ENCODE measurements around the gene LGALS3BP.

The LGALS3BP gene

DNA sequence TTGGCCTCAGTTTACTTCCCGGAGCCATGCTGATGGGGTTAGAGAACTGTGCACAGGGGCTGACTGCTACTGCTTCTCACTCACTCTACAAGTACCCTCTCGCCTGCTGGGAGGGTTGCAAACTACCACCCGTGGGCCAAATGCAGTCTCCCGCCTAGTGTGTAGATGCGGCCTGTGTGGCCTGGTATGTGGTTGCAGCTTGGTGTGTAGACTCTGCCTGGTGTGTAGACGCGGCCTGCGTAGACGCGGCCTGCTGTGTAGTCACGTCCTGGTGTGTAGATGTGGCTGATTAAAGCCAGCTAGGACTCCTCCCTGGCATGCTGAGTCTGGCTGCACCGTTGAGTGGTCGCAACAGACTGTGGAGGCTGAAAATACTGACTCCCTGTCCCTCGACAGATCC, 22.6 kb upstream of the LGALS3BP start:
- H3K4me3 ChIP-seq (ENCODE audit: low read length): no peak overlapping the region
- H3K36me3 ChIP-seq (ENCODE audit: control insufficient read depth, insufficient read depth, low read length, severe bottlenecking): peaks cover 16% of the 10 kb centered on the region
- H3K9ac ChIP-seq (ENCODE audit: low read length): no peak overlapping the region
- no peaks in the 10 kb centered on the region for H3K9me3 ChIP-seq (ENCODE audit: control insufficient read depth, low read length)
- no peak for DNase-seq (ENCODE audit: low read depth)
- no peaks in the 10 kb centered on the region for H3K27me3 ChIP-seq (replicated peaks; ENCODE audit: control insufficient read depth, insufficient read depth, low read length)
- H3K4me1 ChIP-seq (ENCODE audit: control insufficient read depth, insufficient read depth, low read length): peaks cover 6% of the 10 kb centered on the region

DNA sequence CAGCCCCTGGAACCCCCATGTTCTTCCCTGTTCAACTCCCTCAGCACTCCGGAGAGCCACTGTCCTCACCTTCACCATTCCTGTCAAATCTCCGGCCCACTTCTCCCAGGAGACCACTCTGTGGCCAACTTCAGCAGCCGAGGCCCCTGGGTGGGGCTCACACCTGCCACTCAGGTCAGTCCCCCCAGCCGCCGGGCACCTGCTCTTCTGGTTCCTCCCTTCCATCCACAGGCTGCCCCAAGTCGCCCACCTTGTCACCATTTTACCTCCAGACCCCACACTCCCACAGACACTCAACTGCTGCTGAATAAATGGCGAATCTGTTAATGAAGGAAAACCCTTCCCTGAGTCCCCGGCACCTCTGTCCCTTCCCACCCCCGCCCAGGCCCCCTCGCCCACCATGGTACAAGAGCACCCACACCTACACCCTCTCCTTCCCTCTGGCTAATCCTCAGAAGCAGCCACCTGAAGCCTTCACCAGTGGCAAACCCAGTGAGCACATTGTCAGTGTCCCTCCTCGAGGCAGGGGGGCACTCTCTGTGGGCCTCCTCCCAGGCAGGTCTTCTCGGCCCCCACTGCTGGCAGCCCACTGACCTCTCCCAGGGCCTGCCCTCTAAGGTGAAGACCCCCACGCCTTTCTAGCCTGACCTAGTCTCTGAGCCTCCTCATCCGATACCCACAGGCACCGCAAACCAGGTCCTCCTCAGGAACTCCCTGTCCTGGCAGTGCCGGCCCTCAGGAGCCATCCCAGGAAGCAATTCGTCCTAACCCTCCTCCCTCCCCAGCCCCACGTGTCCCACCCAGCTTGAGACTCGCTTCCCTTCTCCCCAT, 21.7 kb upstream of the LGALS3BP start:
- Histone ChIP-seq H3K27me3 (replicated peaks; ENCODE audit: control insufficient read depth, insufficient read depth, low read length) (no peaks in the 10 kb centered on the region), H3K9me3 (ENCODE audit: control insufficient read depth, low read length) (no peaks in the 10 kb centered on the region), H3K4me1 (ENCODE audit: control insufficient read depth, insufficient read depth, low read length) (no peaks in the 10 kb centered on the region), H3K9ac (ENCODE audit: low read length) (no peak overlapping the region), H3K36me3 (ENCODE audit: control insufficient read depth, insufficient read depth, low read length, severe bottlenecking) (peaks cover 23% of the 10 kb centered on the region), H3K4me3 (ENCODE audit: low read length) (no peak overlapping the region)
- DNase-seq (ENCODE audit: low read depth): no peak

DNA sequence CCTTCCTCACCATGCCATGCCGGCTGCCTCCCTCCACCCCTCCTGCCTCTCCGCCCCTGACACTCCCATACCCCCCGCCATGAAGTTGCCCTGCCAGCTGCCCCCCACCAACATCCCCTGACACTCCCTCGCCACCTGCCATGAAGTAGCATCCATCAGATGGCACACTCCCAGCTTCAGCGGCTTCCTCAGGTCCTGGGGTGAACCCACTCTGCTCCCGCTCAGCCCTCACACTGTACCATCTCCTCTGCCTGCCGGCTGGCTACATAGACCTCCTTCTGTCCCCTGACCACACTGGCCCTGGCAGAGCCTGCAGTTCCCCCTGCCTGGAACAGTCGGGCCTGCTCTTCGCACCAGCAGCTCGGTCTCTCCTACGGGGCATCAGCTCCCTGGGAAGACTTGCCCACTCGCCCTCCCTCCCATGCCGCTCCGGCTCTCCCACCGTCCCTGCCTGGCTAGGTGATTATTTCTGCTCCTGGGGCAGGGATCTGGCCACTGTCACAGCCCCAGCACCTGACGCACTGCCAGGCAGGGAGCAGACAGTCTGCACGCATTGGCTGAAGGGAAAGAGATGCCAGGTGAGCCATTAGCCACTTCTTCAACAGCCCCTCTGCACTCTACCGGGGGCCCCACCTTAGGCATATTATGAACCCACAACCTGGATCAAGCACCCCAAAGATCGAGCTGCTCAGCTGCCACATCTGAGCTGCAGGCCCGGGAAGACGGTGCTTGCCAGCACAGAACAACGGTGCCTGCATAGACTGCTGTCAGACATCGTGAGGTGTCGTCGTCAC, 20.9 kb upstream of the LGALS3BP start:
- H3K4me1 ChIP-seq (ENCODE audit: control insufficient read depth, insufficient read depth, low read length): no peaks in the 10 kb centered on the region
- no peaks in the 10 kb centered on the region for H3K9me3 ChIP-seq (ENCODE audit: control insufficient read depth, low read length)
- H3K27me3 ChIP-seq (replicated peaks; ENCODE audit: control insufficient read depth, insufficient read depth, low read length): no peaks in the 10 kb centered on the region
- H3K4me3 ChIP-seq (ENCODE audit: low read length): no peak overlapping the region
- H3K36me3 ChIP-seq (ENCODE audit: control insufficient read depth, insufficient read depth, low read length, severe bottlenecking): peaks cover 31% of the 10 kb centered on the region
- no peak for DNase-seq (ENCODE audit: low read depth)
- H3K9ac ChIP-seq (ENCODE audit: low read length): no peak overlapping the region

DNA sequence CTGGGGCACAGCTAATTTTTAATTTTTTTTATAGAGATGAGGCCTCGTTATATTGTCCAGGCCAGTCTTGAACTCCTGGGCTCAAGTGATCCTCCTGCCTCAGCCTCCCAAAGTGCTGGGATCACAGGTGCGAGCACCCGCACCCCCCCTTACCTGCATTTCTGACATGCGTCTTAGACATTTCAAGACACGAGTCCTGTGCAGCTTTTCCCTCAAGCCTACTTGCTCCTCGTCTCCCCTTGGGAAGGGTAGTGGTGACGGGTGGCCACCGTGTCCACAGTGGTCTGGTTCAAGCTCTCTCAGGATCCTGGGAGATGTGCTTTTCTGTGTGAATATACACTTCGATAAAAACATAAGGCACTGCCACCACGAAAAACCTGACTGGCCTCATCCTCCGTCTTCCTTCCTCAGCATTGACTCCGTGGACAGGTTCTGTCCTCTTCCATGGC, 20.2 kb upstream of the LGALS3BP start:
- no peak overlapping the region for H3K9ac ChIP-seq (ENCODE audit: low read length)
- no peaks in the 10 kb centered on the region for H3K9me3 ChIP-seq (ENCODE audit: control insufficient read depth, low read length)
- peaks cover 34% of the 10 kb centered on the region for H3K36me3 ChIP-seq (ENCODE audit: control insufficient read depth, insufficient read depth, low read length, severe bottlenecking)
- H3K27me3 ChIP-seq (replicated peaks; ENCODE audit: control insufficient read depth, insufficient read depth, low read length): no peaks in the 10 kb centered on the region
- H3K4me3 ChIP-seq (ENCODE audit: low read length): no peak overlapping the region
- H3K4me1 ChIP-seq (ENCODE audit: control insufficient read depth, insufficient read depth, low read length): no peaks in the 10 kb centered on the region
- no peak for DNase-seq (ENCODE audit: low read depth)

DNA sequence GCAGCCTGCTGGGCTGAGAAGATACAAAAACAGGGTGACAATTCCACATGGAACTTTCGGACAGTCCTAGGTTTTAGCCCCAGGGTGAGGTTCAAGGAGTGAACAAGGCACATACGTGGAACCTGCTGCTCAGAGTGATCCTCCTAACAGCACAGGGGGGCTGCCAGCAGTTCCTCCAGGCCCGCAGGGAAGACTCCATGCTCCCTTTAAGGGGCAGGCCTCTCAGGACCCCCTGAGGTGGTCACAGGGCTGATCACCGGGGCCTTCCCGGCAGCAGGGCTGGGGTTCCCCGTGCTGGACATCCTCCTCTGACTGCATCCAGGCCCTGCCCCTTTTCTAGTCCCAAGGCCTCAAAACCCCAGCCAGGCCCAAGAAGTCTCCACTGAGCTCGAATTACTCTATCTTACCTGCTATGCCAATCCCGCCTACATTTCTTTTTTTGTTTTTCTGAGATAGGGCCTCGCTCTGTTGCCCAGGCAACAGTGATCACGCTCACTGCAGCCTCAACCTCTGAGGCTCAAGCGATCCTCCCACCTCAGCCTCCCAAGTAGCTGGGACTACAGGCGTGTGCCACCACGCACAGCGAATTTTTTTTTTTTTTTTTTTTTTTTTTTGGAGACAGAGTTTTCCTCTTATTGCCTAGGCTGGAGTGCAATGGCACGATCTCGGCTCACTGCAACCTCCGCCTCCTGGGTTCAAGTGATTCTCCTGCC, 19.5 kb upstream of the LGALS3BP start:
- H3K9me3 ChIP-seq (ENCODE audit: control insufficient read depth, low read length): no peaks in the 10 kb centered on the region
- peaks cover 38% of the 10 kb centered on the region for H3K36me3 ChIP-seq (ENCODE audit: control insufficient read depth, insufficient read depth, low read length, severe bottlenecking)
- H3K4me1 ChIP-seq (ENCODE audit: control insufficient read depth, insufficient read depth, low read length): no peaks in the 10 kb centered on the region
- no peaks in the 10 kb centered on the region for H3K27me3 ChIP-seq (replicated peaks; ENCODE audit: control insufficient read depth, insufficient read depth, low read length)
- no peak overlapping the region for H3K9ac ChIP-seq (ENCODE audit: low read length)
- H3K4me3 ChIP-seq (ENCODE audit: low read length): no peak overlapping the region
- no peak for DNase-seq (ENCODE audit: low read depth)

DNA sequence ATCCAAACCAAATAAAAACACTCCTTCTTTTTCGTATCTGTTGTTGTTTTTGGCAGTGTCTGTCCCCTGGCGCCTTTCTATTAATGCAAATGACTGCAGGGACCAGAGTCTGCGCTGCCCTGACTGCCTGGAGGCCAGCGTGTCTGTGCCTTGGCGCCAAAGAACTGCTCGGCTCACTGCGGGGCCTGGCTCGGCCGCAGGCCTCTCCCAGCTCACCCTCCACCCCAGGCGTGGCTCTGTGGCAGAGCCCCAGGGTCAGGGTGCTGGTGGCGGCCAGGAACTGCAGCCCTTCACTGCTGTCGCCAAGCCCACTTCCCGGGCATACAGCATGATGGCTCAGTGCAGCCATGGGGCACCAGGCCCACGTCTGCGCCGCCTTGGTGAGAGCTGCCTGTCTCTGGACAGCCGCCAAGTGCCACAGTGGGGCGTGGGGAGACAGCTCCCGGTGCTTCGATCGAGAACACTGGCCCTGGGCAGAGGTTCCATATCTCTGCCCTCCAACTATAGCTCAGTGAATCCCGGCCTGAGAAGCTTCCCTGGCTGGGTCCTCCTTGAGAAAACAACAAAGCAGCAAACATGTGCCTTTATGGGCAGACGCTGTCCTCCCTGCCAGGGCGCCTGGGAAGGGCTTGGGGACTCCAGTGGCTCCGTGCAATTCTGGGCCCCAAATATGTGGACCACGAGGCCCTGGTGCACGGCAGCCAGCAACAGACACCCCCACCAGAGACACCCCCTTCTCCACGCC, 18.8 kb upstream of the LGALS3BP start:
- H3K27me3 ChIP-seq (replicated peaks; ENCODE audit: control insufficient read depth, insufficient read depth, low read length): no peaks in the 10 kb centered on the region
- H3K4me1 ChIP-seq (ENCODE audit: control insufficient read depth, insufficient read depth, low read length): no peaks in the 10 kb centered on the region
- H3K36me3 ChIP-seq (ENCODE audit: control insufficient read depth, insufficient read depth, low read length, severe bottlenecking): peaks cover 45% of the 10 kb centered on the region
- H3K9ac ChIP-seq (ENCODE audit: low read length): no peak overlapping the region
- DNase-seq (ENCODE audit: low read depth): no peak
- H3K4me3 ChIP-seq (ENCODE audit: low read length): no peak overlapping the region
- H3K9me3 ChIP-seq (ENCODE audit: control insufficient read depth, low read length): no peaks in the 10 kb centered on the region

DNA sequence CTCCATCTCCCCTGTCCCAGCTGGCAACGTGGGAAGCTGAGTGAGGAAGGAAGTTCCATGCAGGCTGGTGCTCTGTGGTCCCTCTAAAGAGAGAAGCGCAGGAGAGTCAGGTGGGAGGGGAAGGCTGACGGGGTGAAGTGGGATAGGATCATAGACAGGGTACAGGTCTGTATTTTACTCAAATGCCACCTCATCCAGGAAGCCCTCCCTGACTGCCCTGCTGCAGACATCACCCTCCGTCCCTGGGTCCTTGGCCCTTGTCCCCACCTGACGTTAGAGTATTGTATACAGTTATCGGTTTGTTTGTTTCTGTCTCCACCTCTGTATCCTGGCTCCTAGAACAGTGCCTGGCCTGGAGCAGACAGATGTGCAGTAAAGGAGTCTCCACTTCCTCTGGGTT, 18.2 kb upstream of the LGALS3BP start:
- no peak for DNase-seq (ENCODE audit: low read depth)
- Histone ChIP-seq H3K9ac (ENCODE audit: low read length) (no peak overlapping the region), H3K9me3 (ENCODE audit: control insufficient read depth, low read length) (no peaks in the 10 kb centered on the region), H3K36me3 (ENCODE audit: control insufficient read depth, insufficient read depth, low read length, severe bottlenecking) (peaks cover 48% of the 10 kb centered on the region), H3K4me1 (ENCODE audit: control insufficient read depth, insufficient read depth, low read length) (no peaks in the 10 kb centered on the region), H3K4me3 (ENCODE audit: low read length) (no peak overlapping the region), H3K27me3 (replicated peaks; ENCODE audit: control insufficient read depth, insufficient read depth, low read length) (no peaks in the 10 kb centered on the region)

DNA sequence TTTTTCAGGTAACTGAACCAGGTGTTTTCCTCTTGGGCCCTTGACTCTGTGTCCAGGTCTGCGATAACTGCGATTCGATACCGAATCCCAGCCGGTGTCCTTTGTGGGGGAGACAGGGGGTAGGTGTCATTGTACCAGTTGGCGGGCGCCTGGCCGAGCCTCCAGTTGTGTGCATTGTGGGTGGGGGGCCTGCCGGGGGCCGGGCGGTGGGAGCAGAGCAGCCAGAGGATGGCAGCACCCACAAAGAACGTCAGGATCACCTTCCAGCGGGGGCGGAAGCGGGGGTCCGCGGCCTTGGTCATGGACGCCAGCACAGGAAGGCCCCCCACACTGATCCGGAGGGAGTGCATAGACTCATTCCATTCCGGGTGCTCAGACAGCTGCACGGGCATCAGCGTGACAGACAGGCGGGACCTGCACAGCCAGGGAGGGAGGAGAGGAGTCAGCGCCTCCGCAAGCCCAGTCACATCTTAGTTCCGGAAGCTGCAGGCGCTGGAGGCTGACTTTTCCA, 17.6 kb upstream of the LGALS3BP start:
- Histone ChIP-seq H3K36me3 (ENCODE audit: control insufficient read depth, insufficient read depth, low read length, severe bottlenecking) (peaks cover 51% of the 10 kb centered on the region), H3K4me1 (ENCODE audit: control insufficient read depth, insufficient read depth, low read length) (no peaks in the 10 kb centered on the region), H3K27me3 (replicated peaks; ENCODE audit: control insufficient read depth, insufficient read depth, low read length) (no peaks in the 10 kb centered on the region), H3K9ac (ENCODE audit: low read length) (no peak overlapping the region), H3K9me3 (ENCODE audit: control insufficient read depth, low read length) (no peaks in the 10 kb centered on the region), H3K4me3 (ENCODE audit: low read length) (no peak overlapping the region)
- DNase-seq (ENCODE audit: low read depth): no peak

DNA sequence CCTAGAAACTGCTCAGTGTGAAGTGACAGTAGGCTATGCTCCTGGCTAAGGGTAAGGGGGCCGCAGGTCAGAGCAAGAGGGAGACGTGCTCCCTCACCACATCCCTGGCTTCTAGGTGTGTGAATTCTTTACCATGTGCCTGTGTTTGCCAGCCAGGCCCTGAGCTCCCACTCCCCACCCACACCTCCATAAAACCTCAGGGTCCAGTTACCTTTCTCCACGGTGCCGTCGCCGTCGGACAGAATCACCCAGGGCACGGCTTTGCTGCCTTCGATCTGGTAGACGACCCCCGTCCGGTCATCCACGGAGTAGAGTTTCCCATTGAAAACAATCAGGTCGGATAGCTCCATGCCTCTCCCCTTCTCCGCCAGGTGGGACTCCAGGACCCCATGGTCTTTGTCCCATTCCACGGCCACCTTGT, 17.1 kb upstream of the LGALS3BP start:
- H3K4me3 ChIP-seq (ENCODE audit: low read length): no peak overlapping the region
- DNase-seq (ENCODE audit: low read depth): no peak
- no peaks in the 10 kb centered on the region for H3K9me3 ChIP-seq (ENCODE audit: control insufficient read depth, low read length)
- no peaks in the 10 kb centered on the region for H3K4me1 ChIP-seq (ENCODE audit: control insufficient read depth, insufficient read depth, low read length)
- no peak overlapping the region for H3K9ac ChIP-seq (ENCODE audit: low read length)
- H3K36me3 ChIP-seq (ENCODE audit: control insufficient read depth, insufficient read depth, low read length, severe bottlenecking): peaks cover 51% of the 10 kb centered on the region
- no peaks in the 10 kb centered on the region for H3K27me3 ChIP-seq (replicated peaks; ENCODE audit: control insufficient read depth, insufficient read depth, low read length)

DNA sequence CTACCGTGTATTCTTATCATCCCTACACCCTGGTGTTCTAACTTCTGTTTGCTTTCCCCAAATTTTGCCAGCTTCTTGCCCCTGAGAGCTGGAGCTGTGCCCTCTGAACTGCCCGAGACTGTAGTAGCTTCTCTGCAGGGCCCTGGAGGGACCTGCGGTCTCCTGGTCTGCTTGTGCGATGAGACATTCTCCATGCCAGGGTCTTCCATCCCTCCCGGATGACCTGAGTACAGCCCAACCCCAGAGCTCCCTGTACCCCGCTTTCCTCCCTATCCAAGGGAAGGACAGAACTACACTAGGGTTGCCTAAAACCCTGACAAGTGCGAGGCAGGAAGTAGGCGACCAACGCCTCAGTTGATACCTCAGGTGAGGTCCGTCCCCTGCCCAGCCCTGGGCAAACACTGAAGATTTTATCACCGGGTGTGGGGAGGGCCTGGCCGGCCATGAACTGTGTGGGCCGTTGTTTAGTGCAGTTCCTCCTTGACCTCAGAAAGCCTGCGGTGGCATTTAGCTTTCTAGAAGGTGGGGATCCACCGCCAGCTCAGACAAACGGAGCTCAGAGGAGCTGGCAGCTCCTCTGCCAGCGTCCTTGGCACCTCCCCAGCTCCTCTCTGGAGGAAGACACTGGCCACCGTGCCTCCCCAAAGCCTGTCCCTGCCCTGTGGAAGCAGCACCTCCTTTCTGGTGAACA, 16.2 kb upstream of the LGALS3BP start:
- no peaks in the 10 kb centered on the region for H3K9me3 ChIP-seq (ENCODE audit: control insufficient read depth, low read length)
- no peaks in the 10 kb centered on the region for H3K4me1 ChIP-seq (ENCODE audit: control insufficient read depth, insufficient read depth, low read length)
- no peak for DNase-seq (ENCODE audit: low read depth)
- no peak overlapping the region for H3K9ac ChIP-seq (ENCODE audit: low read length)
- no peaks in the 10 kb centered on the region for H3K27me3 ChIP-seq (replicated peaks; ENCODE audit: control insufficient read depth, insufficient read depth, low read length)
- H3K36me3 ChIP-seq (ENCODE audit: control insufficient read depth, insufficient read depth, low read length, severe bottlenecking): peaks cover 60% of the 10 kb centered on the region
- no peak overlapping the region for H3K4me3 ChIP-seq (ENCODE audit: low read length)
